Ovary (tissue), 9 donors: ENCODE results near the gene ZNF148. TPM values are rescaled to one million over a fixed set of nuclear protein-coding genes. Genes with fewer than 3 reads are reported as not detected.

Source experiments
- DNase-seq, 5 donors: peaks; one replicate each; pipeline ENCODE4 v3.0.0-alpha.2; 2019 to 2020
- H3K27ac ChIP-seq, 2 donors: fragments of 200-600 bp; one replicate each; pipeline versions ENCODE4 v1.5.1 to v1.8.0; 2019 to 2022
- H3K27me3 ChIP-seq: fragments of 200-600 bp; one replicate; pipeline ENCODE4 v1.8.0; 2022
- H3K36me3 ChIP-seq: fragments of 200-600 bp; sonication (generic); one replicate; pipeline ENCODE4 v1.5.1; 2019
- H3K4me1 ChIP-seq: one replicate; pipeline ENCODE4 v1.8.1; 2013; ENCODE audit warnings: mild to moderate bottlenecking, moderate library complexity; ENCODE audit not compliant: insufficient read depth
- H3K4me3 ChIP-seq: fragments of 200-600 bp; sonication (generic); one replicate; pipeline ENCODE4 v1.5.1; 2017
- H3K9me3 ChIP-seq, 2 donors: fragments of 200-600 bp in 1 of 2; sonication (generic) in 1 of 2; one replicate each; pipeline versions ENCODE4 v1.5.1 to v1.8.1; 2013 to 2019; ENCODE audit warnings: mild to moderate bottlenecking in 1 of 2, moderate library complexity in 1 of 2
- EP300 ChIP-seq: sonication (generic); formaldehyde crosslinking; IDR thresholded peaks from one replicate; pipeline ENCODE4 v1.6.1; 2017; ENCODE audit warnings: antibody characterized with exemption
- POLR2A ChIP-seq: fragments of 450-650 bp; IDR thresholded peaks from one replicate; pipeline ENCODE4 v1.6.1; 2017; ENCODE audit warnings: antibody characterized with exemption, mild to moderate bottlenecking, moderate library complexity
- WGBS, 3 donors: extraction: QIAGEN DNeasy Blood & Tissue Kit in 1 of 3; methylation state at CpG; one replicate each; pipeline versions ENCODE4 v1.1.5 to v1.1.7; 2013 to 2017; 5-methylcytosine and 5-hydroxymethylcytosine counted together
- intact Hi-C, 4 donors: fragments of 100-400 bp; cut with DNase I; formaldehyde crosslinking; loops; one replicate each; pipeline versions ENCODE4 v1.11.0 to v1.15.1; 2022 to 2023
- polyA plus RNA-seq, 2 donors: library from polyadenylated mRNA; stranded (reverse); fragments of 200-250 nt in 1 of 2; fragments of 350-450 nt in 1 of 2; fragmentation: Illumina TruSeq in 1 of 2; extraction: RNeasy Lipid Tissue Mini Kit (QIAGEN cat#74804) in 1 of 2; gene quantifications; one replicate each; pipeline ENCODE4 v1.2.3, GENCODE V29; 2013 to 2014
- total RNA-seq, 7 donors: library from RNA; depleted of rRNA in 2 of 7; stranded (reverse); fragments of >200 nt in 2 of 7; fragmentation: NEBNext Ultra II Directional in 3 of 7; extraction: Animal tissue kit (Norgen Biotek cat#: 25700) in 3 of 7; gene quantifications; one replicate each; pipeline versions ENCODE4 v1.1.0 to v1.2.4, GENCODE V29; 2016 to 2023
- TF ChIP-seq, protein P1 (sequence below), 3 donors: fragments of 450-650 bp in 2 of 3; fragments of 200-600 bp in 1 of 3; IDR thresholded peaks; one replicate each; pipeline versions ENCODE4 v1.5.1 to v1.8.0; 2016 to 2022; ENCODE audit warnings: antibody characterized with exemption in 3 of 3, mild to moderate bottlenecking in 1 of 3
- donor health status: DM: no; HTN: no; CAD: no; lungs with moderate emphysema.
- donor health status: DM: no; HTN: no; CAD: no.
- donor health status: Bipolar disorder and iron deficiency.
- donor health status: DM: yes; HTN: yes; CAD: no.
- donor health status: DM: no; HTN: no; CAD: no.
- donor health status: DM: yes; HTN: yes; CAD: no.

The ZNF148 gene
- total and polyA plus RNA-seq, 9 donors = 9.1 to 98.8 (median 66.8) TPM

DNA sequence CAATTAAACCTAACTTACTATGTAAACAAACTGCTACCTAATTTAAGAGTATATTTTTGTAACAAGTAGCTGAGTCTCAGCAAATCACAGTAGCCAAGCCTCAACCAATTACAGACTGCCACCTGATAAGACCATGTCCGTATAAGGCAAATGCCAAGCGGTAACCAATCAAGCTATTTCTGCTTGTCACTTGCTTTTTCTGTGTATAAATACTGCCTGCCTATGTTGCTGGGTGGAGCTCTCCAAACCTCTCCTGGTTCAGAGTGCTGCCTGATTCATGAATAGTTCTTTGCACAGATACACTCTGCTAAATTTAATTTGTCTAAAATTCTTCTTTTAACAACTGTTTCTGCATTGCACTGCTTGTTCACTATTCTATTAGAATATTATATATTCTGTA, 42.6 kb downstream of the ZNF148 start:
- 47 to 92% (median 50%) methylated on average over 2 of the region's 2 CpGs for WGBS, 3 donors
- H3K4me3 ChIP-seq = no peak overlapping the region
- H3K9me3 ChIP-seq = no peaks in the 10 kb centered on the region
- H3K27ac ChIP-seq = no peak overlapping the region
- H3K36me3 ChIP-seq = no peaks in the 10 kb centered on the region
- no peak for TF ChIP-seq EP300
- TF ChIP-seq, protein P1, sequence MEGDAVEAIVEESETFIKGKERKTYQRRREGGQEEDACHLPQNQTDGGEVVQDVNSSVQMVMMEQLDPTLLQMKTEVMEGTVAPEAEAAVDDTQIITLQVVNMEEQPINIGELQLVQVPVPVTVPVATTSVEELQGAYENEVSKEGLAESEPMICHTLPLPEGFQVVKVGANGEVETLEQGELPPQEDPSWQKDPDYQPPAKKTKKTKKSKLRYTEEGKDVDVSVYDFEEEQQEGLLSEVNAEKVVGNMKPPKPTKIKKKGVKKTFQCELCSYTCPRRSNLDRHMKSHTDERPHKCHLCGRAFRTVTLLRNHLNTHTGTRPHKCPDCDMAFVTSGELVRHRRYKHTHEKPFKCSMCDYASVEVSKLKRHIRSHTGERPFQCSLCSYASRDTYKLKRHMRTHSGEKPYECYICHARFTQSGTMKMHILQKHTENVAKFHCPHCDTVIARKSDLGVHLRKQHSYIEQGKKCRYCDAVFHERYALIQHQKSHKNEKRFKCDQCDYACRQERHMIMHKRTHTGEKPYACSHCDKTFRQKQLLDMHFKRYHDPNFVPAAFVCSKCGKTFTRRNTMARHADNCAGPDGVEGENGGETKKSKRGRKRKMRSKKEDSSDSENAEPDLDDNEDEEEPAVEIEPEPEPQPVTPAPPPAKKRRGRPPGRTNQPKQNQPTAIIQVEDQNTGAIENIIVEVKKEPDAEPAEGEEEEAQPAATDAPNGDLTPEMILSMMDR (IDR thresholded peaks at IDR 0.05) = no peak
- no peak for TF ChIP-seq POLR2A
- peaks cover 6% of the 10 kb centered on the region for H3K4me1 ChIP-seq
- no peaks in the 10 kb centered on the region for H3K27me3 ChIP-seq
- no peak for DNase-seq
- intact Hi-C loops = no loop called here

DNA sequence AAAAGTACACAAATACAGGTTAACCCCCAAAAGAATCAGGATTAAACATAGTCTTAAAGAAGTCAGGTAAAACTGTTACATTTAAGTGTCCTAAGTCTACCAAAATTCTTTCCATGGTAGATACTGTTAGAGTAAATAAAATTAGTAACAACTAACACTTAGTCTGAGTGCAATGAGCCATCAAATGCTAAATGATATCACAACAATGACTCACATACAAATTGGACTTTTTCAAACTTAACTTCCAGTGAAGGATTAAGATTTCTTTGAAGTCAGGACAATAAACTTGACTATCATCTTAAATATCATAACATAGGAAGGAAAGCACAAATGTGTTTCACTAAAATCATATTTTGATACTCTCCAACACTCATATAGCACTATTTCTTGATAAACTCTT, 43.9 kb downstream of the ZNF148 start:
- no peaks in the 10 kb centered on the region for H3K36me3 ChIP-seq
- H3K27ac ChIP-seq = no peak overlapping the region
- H3K4me3 ChIP-seq = no peak overlapping the region
- TF ChIP-seq EP300 = no peak
- TF ChIP-seq, protein P1 (IDR thresholded peaks at IDR 0.05) = no peak
- no peak for TF ChIP-seq POLR2A
- no peak for DNase-seq
- peaks cover 6% of the 10 kb centered on the region for H3K4me1 ChIP-seq
- no peaks in the 10 kb centered on the region for H3K27me3 ChIP-seq
- no peaks in the 10 kb centered on the region for H3K9me3 ChIP-seq
- intact Hi-C loops = no loop called here

DNA sequence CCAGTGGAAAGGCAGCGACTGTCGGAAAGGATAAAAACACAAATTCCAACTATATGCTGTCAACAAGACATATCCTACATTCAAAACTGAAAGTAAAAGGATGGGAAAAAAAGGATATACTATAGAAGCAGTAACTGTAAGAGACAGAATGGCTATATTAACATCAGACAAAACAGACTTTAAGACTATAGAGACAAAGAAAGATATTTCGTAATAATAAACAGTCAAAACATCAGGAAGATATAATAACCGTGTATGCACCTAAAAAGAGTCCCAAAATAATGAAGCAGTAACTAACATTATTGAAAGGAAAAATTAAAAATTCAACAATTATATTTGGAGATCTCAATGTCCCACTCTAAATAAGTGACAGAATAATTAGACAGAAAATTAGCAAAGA, 48.2 kb downstream of the ZNF148 start:
- Histone ChIP-seq H3K36me3 (no peaks in the 10 kb centered on the region), H3K27me3 (no peaks in the 10 kb centered on the region), H3K4me3 (no peak overlapping the region), H3K4me1 (no peaks in the 10 kb centered on the region), H3K27ac (no peak overlapping the region), H3K9me3 (no peaks in the 10 kb centered on the region)
- 72 to 81% (median 73%) methylated on average over 4 of the region's 4 CpGs for WGBS, 3 donors
- no peak for DNase-seq
- TF ChIP-seq, protein P1 (IDR thresholded peaks at IDR 0.05) = no peak
- TF ChIP-seq POLR2A (no peak), EP300 (no peak)
- intact Hi-C loops = no loop called here

DNA sequence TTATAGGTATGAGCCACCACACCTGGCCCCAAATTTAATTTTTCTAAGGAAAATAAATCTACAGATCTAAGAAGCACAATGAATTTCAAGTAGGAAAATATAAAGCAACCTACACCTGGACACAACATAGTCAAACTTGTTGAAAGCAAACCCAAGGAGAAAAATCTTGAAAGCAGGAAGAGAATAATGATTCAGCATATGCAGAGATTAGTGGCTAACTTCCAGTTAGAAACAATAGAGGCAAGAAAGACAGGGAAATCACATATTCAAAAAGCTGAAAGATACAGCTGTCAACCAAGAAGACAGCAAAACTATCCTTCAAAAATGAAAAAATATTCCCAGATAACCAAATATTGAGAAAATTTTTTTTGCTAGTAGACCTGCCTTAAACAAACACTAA, 49.4 kb downstream of the ZNF148 start:
- Histone ChIP-seq H3K27me3 (no peaks in the 10 kb centered on the region), H3K27ac (no peak overlapping the region), H3K9me3 (no peaks in the 10 kb centered on the region), H3K36me3 (no peaks in the 10 kb centered on the region), H3K4me1 (no peaks in the 10 kb centered on the region), H3K4me3 (no peak overlapping the region)
- TF ChIP-seq, protein P1 (IDR thresholded peaks at IDR 0.05) = no peak
- no peak for TF ChIP-seq EP300
- TF ChIP-seq POLR2A = no peak
- intact Hi-C loops = no loop called here
- DNase-seq = no peak

DNA sequence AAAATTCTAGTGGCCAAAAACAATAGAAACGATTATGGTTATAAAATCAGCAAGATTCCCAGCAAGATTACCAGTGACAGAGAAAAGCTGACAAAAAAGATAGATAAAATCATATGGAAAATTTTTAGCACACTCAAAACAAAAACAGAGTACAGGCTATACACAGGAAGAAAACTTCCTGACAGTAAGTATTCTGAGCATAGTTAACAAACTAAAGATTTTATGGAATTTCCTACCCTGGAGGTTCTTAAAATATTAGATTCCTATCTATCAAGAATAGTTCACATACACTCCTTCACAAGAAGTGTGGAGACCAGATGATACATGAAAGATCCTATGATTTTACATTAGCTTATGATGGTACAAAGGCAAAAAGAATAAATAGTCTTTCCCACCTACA, 50.8 kb downstream of the ZNF148 start:
- H3K27me3 ChIP-seq = no peaks in the 10 kb centered on the region
- H3K4me1 ChIP-seq = no peaks in the 10 kb centered on the region
- TF ChIP-seq POLR2A = no peak
- TF ChIP-seq, protein P1 (IDR thresholded peaks at IDR 0.05) = no peak
- TF ChIP-seq EP300 = no peak
- no peak overlapping the region for H3K4me3 ChIP-seq
- no peaks in the 10 kb centered on the region for H3K9me3 ChIP-seq
- intact Hi-C loops = no loop called here
- H3K27ac ChIP-seq = no peak overlapping the region
- no peaks in the 10 kb centered on the region for H3K36me3 ChIP-seq
- DNase-seq = no peak
- WGBS, 3 donors = 71 to 75% (median 75%) methylated on average over 1 of the region's 1 CpG
